Tibial nerve (tissue), 4 donors: ENCODE results near the gene FAM131C. TPM values are rescaled to one million over a fixed set of nuclear protein-coding genes. Genes with fewer than 3 reads are reported as not detected.
A peak's percentile ranks its signal among the peaks of the same experiment; 100 is the strongest.
"Not testable (repeated sequence)": the region's sequence is repeated elsewhere in the genome, so short reads cannot be mapped to it uniquely, and the experiment has no call there.

Source experiments
- DNase-seq, 2 donors: peaks; one replicate each; pipeline ENCODE4 v3.0.0-alpha.2; 2019; ENCODE audit warnings: low spot score in 2 of 2
- H3K27ac ChIP-seq, 4 donors: fragments of 200-600 bp; sonication (generic) in 3 of 4; one replicate each; pipeline ENCODE4 v1.5.1; 2017 to 2019; ENCODE audit warnings: mild to moderate bottlenecking in 1 of 4
- H3K27me3 ChIP-seq, 2 donors: fragments of 200-600 bp; sonication (generic) in 1 of 2; one replicate each; pipeline versions ENCODE4 v1.5.1 to v1.6.0; 2017 to 2019
- H3K36me3 ChIP-seq, 3 donors: fragments of 200-600 bp; sonication (generic); one replicate each; pipeline ENCODE4 v1.5.1; 2018 to 2019
- H3K4me1 ChIP-seq, 4 donors: fragments of 200-600 bp; sonication (generic) in 3 of 4; one replicate each; pipeline ENCODE4 v1.5.1; 2017 to 2019
- H3K4me3 ChIP-seq, 4 donors: fragments of 200-600 bp; sonication (generic) in 3 of 4; one replicate each; pipeline ENCODE4 v1.5.1; 2017 to 2019; ENCODE audit warnings: mild to moderate bottlenecking in 1 of 4, moderate library complexity in 1 of 4
- H3K9me3 ChIP-seq, 4 donors: fragments of 200-600 bp; sonication (generic) in 3 of 4; one replicate each; pipeline ENCODE4 v1.5.1; 2017 to 2019
- EP300 ChIP-seq, 2 donors: sonication (generic); formaldehyde crosslinking; IDR thresholded peaks; one replicate each; pipeline ENCODE4 v1.6.1; 2017; ENCODE audit warnings: antibody characterized with exemption in 2 of 2, mild to moderate bottlenecking in 1 of 2
- POLR2A ChIP-seq, 2 donors: fragments of 450-650 bp; IDR thresholded peaks; one replicate each; pipeline ENCODE4 v1.6.1; 2017; ENCODE audit warnings: antibody characterized with exemption in 2 of 2, mild to moderate bottlenecking in 2 of 2, moderate library complexity in 2 of 2
- WGBS, 2 donors: methylation state at CpG; one replicate each; pipeline ENCODE4 v1.1.5; 2018; 5-methylcytosine and 5-hydroxymethylcytosine counted together
- total RNA-seq, 4 donors: library from RNA; depleted of rRNA; stranded (reverse); fragments of >200 nt; gene quantifications; one replicate each; pipeline ENCODE4 v1.1.0, GENCODE V29; 2016
- TF ChIP-seq, protein P1 (sequence below), 5 experiments: fragments of 200-600 bp in 3 of 5; fragments of 450-650 bp in 2 of 5; sonication (generic) in 3 of 5; IDR thresholded peaks; one replicate each; pipeline ENCODE4 v1.5.1; 2016 to 2019; ENCODE audit warnings: antibody characterized with exemption in 5 of 5, mild to moderate bottlenecking in 3 of 5, moderate library complexity in 2 of 5

Gene FAM131C
- total RNA-seq, 4 donors from 2014 or later = not detected

DNA sequence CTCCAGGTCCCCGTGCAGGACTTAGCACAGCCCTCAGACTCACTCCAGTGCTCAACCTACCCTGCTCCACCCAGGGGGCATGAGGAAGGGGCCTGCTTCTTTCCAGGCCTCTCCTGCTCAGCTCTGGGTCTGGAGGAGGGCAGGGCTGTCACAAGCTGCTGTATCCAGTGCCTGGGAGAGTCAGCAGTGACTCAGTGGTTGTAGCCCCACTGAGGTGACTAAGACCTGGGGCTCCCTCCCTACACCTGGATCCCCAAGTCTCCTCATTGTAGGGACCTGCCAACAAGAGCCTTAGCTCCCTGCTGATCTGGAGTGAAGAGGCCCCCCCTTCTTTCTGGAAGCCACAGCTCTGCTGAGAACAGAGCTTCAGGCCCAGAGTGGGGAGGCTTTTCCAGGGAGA is 36.1 kb upstream of the FAM131C start:
- no peak for TF ChIP-seq EP300 (IDR thresholded peaks at IDR 0.05)
- TF ChIP-seq, protein P1, sequence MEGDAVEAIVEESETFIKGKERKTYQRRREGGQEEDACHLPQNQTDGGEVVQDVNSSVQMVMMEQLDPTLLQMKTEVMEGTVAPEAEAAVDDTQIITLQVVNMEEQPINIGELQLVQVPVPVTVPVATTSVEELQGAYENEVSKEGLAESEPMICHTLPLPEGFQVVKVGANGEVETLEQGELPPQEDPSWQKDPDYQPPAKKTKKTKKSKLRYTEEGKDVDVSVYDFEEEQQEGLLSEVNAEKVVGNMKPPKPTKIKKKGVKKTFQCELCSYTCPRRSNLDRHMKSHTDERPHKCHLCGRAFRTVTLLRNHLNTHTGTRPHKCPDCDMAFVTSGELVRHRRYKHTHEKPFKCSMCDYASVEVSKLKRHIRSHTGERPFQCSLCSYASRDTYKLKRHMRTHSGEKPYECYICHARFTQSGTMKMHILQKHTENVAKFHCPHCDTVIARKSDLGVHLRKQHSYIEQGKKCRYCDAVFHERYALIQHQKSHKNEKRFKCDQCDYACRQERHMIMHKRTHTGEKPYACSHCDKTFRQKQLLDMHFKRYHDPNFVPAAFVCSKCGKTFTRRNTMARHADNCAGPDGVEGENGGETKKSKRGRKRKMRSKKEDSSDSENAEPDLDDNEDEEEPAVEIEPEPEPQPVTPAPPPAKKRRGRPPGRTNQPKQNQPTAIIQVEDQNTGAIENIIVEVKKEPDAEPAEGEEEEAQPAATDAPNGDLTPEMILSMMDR (IDR thresholded peaks at IDR 0.05) = no peak
- no peaks in the 10 kb centered on the region for H3K27me3 ChIP-seq
- peak overlapping the region in 3 of 4 donors; percentile 0 to 81 (median 7) for H3K27ac ChIP-seq
- H3K4me3 ChIP-seq = no peak overlapping the region
- no peaks in the 10 kb centered on the region for H3K36me3 ChIP-seq
- no peak for DNase-seq
- 33% methylated on average over 1 of the region's 1 CpG; no CpG with 5 or more reads in 1 of the 2 donors for WGBS, 2 donors
- H3K4me1 ChIP-seq = peaks cover 0 to 41% (median 19%) of the 10 kb centered on the region in 4 donors
- H3K9me3 ChIP-seq = peaks cover 0 to 15% (median 0%) of the 10 kb centered on the region in 4 donors

- H3K27me3 ChIP-seq, DNase-seq, H3K36me3 ChIP-seq, H3K4me3 ChIP-seq: not testable (repeated sequence)
- 47 to 51% methylated on average over 5 of the region's 5 CpGs for WGBS, 2 donors
- peaks cover 0 to 15% (median 0%) of the 10 kb centered on the region in 4 donors for H3K9me3 ChIP-seq
- H3K4me1 ChIP-seq = peaks cover 0 to 17% (median 8%) of the 10 kb centered on the region in 4 donors
- H3K27ac ChIP-seq = peak overlapping the region in 1 of 4 donors; percentile 24
Observed at GRCh38 chr1:16107039-16107438, 33.6 kb upstream of the FAM131C start.

- Histone ChIP-seq H3K4me3 (no peak overlapping the region), H3K9me3 (no peaks in the 10 kb centered on the region), H3K27ac (peak overlapping the region in 2 of 4 donors; percentile 31 to 66), H3K27me3 (no peaks in the 10 kb centered on the region), H3K4me1 (peaks cover 0 to 8% (median 0%) of the 10 kb centered on the region in 4 donors), H3K36me3 (no peaks in the 10 kb centered on the region)
- TF ChIP-seq EP300 (IDR thresholded peaks at IDR 0.05) (peak in 1 of 2 donors; percentile 19), POLR2A (IDR thresholded peaks at IDR 0.05) (no peak)
- DNase-seq = no peak
- WGBS, 2 donors = 41 to 42% methylated on average over 9 of the region's 9 CpGs
Observed at GRCh38 chr1:16101623-16102022, 28.2 kb upstream of the FAM131C start.

DNA sequence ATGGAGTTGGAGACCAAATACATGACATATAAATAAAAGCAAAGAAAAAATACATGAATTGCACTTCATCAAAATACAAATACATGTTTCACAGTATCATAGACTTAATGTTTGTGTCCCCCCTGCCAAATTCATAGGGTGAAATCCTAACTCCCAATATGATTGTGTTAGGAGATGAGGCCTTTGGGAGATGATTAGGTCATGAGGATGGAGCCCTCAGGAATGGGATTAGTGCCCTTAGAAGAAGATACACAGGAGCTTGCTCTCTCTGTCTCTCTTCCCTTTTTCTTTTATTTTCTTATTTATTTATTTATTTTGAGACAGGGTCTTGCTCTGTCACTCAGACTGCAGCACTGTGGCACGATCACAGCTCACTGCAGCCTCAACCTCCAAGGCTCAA is 26.0 kb upstream of the FAM131C start:
- 94 to 100% methylated on average over 1 of the region's 1 CpG for WGBS, 2 donors
- DNase-seq = no peak
- TF ChIP-seq POLR2A (IDR thresholded peaks at IDR 0.05) (no peak), EP300 (IDR thresholded peaks at IDR 0.05) (no peak)
- TF ChIP-seq, protein P1 (IDR thresholded peaks at IDR 0.05) = no peak
- no peak overlapping the region for H3K4me3 ChIP-seq
- peak overlapping the region in 1 of 4 donors; percentile 31 for H3K27ac ChIP-seq
- no peaks in the 10 kb centered on the region for H3K36me3 ChIP-seq
- H3K27me3 ChIP-seq = no peaks in the 10 kb centered on the region
- no peaks in the 10 kb centered on the region for H3K9me3 ChIP-seq
- peaks cover 0 to 8% (median 0%) of the 10 kb centered on the region in 4 donors for H3K4me1 ChIP-seq

- Histone ChIP-seq H3K4me3 (no peak overlapping the region), H3K4me1 (no peaks in the 10 kb centered on the region), H3K36me3 (no peaks in the 10 kb centered on the region), H3K27ac (no peak overlapping the region), H3K9me3 (no peaks in the 10 kb centered on the region), H3K27me3 (no peaks in the 10 kb centered on the region)
- no peak for DNase-seq
- 80 to 84% methylated on average over 7 to 9 of the region's 9 CpGs for WGBS, 2 donors
- TF ChIP-seq, protein P1 (IDR thresholded peaks at IDR 0.05) = no peak
- no peak for TF ChIP-seq EP300 (IDR thresholded peaks at IDR 0.05)
- no peak for TF ChIP-seq POLR2A (IDR thresholded peaks at IDR 0.05)
Observed at GRCh38 chr1:16095447-16095846, 22.0 kb upstream of the FAM131C start.

DNA sequence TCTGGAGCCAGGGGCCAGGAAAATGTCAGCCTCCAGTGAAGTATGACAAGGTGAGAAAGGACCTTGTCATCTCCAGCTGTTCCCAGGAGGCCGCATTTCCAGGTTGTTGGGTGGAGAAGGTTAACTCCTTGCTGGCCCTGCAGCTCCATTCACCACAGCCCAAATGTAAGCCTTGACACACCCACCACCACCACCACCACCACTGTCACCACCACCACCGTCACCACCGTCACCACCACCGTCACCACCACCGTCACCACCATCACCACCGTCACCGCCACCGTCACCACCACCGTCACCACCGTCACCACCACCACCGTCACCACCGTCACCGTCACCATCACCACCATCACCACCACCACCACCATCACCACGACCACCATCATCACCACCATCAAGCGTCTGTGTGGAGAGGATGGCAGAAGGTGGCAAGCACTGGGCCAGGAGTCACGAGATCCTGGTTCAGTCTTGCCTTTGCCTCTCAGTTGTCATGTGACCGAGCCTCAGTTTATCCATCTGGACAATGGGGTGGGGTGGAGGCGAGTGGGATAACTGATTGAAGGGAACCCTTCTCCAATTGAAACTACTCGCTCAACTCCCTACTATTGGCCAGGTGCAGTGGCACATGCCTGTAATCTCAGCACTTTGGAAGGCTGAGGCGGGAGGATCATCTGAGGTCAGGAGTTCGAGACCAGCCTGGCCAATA is 21.2 kb upstream of the FAM131C start:
- H3K4me1 ChIP-seq = no peaks in the 10 kb centered on the region
- H3K27me3 ChIP-seq = no peaks in the 10 kb centered on the region
- WGBS, 2 donors = 88 to 94% methylated on average over 21 of the region's 21 CpGs
- TF ChIP-seq, protein P1 (IDR thresholded peaks at IDR 0.05) = no peak
- TF ChIP-seq EP300 (IDR thresholded peaks at IDR 0.05) (no peak), POLR2A (IDR thresholded peaks at IDR 0.05) (no peak)
- H3K4me3 ChIP-seq = no peak overlapping the region
- H3K9me3 ChIP-seq = no peaks in the 10 kb centered on the region
- H3K27ac ChIP-seq = no peak overlapping the region
- no peaks in the 10 kb centered on the region for H3K36me3 ChIP-seq
- no peak for DNase-seq
